ENCODE results near the gene KIF6. TPM values are rescaled to one million over a fixed set of nuclear protein-coding genes. Genes with fewer than 3 reads are reported as not detected.

KIF6 gene
- total RNA-seq, 1 experiment from 2014 or later = 0.80 TPM

- no peaks in the 10 kb centered on the region for H3K27me3 ChIP-seq (ENCODE audit: control insufficient read depth, insufficient read depth, low read length)
- no peak for DNase-seq
- H3K36me3 ChIP-seq (replicated peaks; ENCODE audit: control insufficient read depth, insufficient read depth, low read length) = no peaks in the 10 kb centered on the region
- H3K4me3 ChIP-seq (ENCODE audit: insufficient read depth, low read depth, low read length) = no peak overlapping the region
These were observed 279.5 kb downstream of the KIF6 start for GRCh38 chr6:39445667-39446066.

- H3K36me3 ChIP-seq (replicated peaks; ENCODE audit: control insufficient read depth, insufficient read depth, low read length) = no peaks in the 10 kb centered on the region
- H3K4me3 ChIP-seq (ENCODE audit: insufficient read depth, low read depth, low read length) = no peak overlapping the region
- DNase-seq = peak; percentile 36
- no peaks in the 10 kb centered on the region for H3K27me3 ChIP-seq (ENCODE audit: control insufficient read depth, insufficient read depth, low read length)
These were observed 280.7 kb downstream of the KIF6 start for GRCh38 chr6:39444479-39445019.

- no peak for DNase-seq
- Histone ChIP-seq H3K4me3 (ENCODE audit: insufficient read depth, low read depth, low read length) (no peak overlapping the region), H3K36me3 (replicated peaks; ENCODE audit: control insufficient read depth, insufficient read depth, low read length) (no peaks in the 10 kb centered on the region), H3K27me3 (ENCODE audit: control insufficient read depth, insufficient read depth, low read length) (no peaks in the 10 kb centered on the region)
These were observed 283.2 kb downstream of the KIF6 start for GRCh38 chr6:39441986-39442385.

GRCh38 chr6:39441301-39441700, 283.9 kb downstream of the KIF6 start:
- no peak for DNase-seq
- Histone ChIP-seq H3K36me3 (replicated peaks; ENCODE audit: control insufficient read depth, insufficient read depth, low read length) (no peaks in the 10 kb centered on the region), H3K27me3 (ENCODE audit: control insufficient read depth, insufficient read depth, low read length) (no peaks in the 10 kb centered on the region), H3K4me3 (ENCODE audit: insufficient read depth, low read depth, low read length) (no peak overlapping the region)

GRCh38 chr6:39440039-39440426, 285.2 kb downstream of the KIF6 start:
- Histone ChIP-seq H3K27me3 (ENCODE audit: control insufficient read depth, insufficient read depth, low read length) (no peaks in the 10 kb centered on the region), H3K4me3 (ENCODE audit: insufficient read depth, low read depth, low read length) (no peak overlapping the region), H3K36me3 (replicated peaks; ENCODE audit: control insufficient read depth, insufficient read depth, low read length) (no peaks in the 10 kb centered on the region)
- DNase-seq = no peak

GRCh38 chr6:39439342-39440038, 285.7 kb downstream of the KIF6 start:
- H3K36me3 ChIP-seq (replicated peaks; ENCODE audit: control insufficient read depth, insufficient read depth, low read length) = no peaks in the 10 kb centered on the region

GRCh38 chr6:39433630-39434029, 291.6 kb downstream of the KIF6 start:
- H3K27me3 ChIP-seq (ENCODE audit: control insufficient read depth, insufficient read depth, low read length) = no peaks in the 10 kb centered on the region
- no peak overlapping the region for H3K4me3 ChIP-seq (ENCODE audit: insufficient read depth, low read depth, low read length)
- DNase-seq = no peak
- H3K36me3 ChIP-seq (replicated peaks; ENCODE audit: control insufficient read depth, insufficient read depth, low read length) = no peaks in the 10 kb centered on the region

More at GRCh38 chr6:39439342-39440038, 285.7 kb downstream of the KIF6 start:
- no peak overlapping the region for H3K4me3 ChIP-seq (ENCODE audit: insufficient read depth, low read depth, low read length)
- no peaks in the 10 kb centered on the region for H3K27me3 ChIP-seq (ENCODE audit: control insufficient read depth, insufficient read depth, low read length)
- DNase-seq = no peak

- Histone ChIP-seq H3K4me3 (ENCODE audit: insufficient read depth, low read depth, low read length) (no peak overlapping the region), H3K27me3 (ENCODE audit: control insufficient read depth, insufficient read depth, low read length) (no peaks in the 10 kb centered on the region), H3K36me3 (replicated peaks; ENCODE audit: control insufficient read depth, insufficient read depth, low read length) (no peaks in the 10 kb centered on the region)
- DNase-seq = no peak
These were observed 292.7 kb downstream of the KIF6 start for GRCh38 chr6:39432330-39433025.

GRCh38 chr6:39430871-39431523, 294.2 kb downstream of the KIF6 start:
- no peak overlapping the region for H3K4me3 ChIP-seq (ENCODE audit: insufficient read depth, low read depth, low read length)
- H3K27me3 ChIP-seq (ENCODE audit: control insufficient read depth, insufficient read depth, low read length) = no peaks in the 10 kb centered on the region
- H3K36me3 ChIP-seq (replicated peaks; ENCODE audit: control insufficient read depth, insufficient read depth, low read length) = no peaks in the 10 kb centered on the region
- peak; percentile 51 for DNase-seq

GRCh38 chr6:39430446-39430845, 294.8 kb downstream of the KIF6 start:
- Histone ChIP-seq H3K4me3 (ENCODE audit: insufficient read depth, low read depth, low read length) (no peak overlapping the region), H3K36me3 (replicated peaks; ENCODE audit: control insufficient read depth, insufficient read depth, low read length) (no peaks in the 10 kb centered on the region), H3K27me3 (ENCODE audit: control insufficient read depth, insufficient read depth, low read length) (no peaks in the 10 kb centered on the region)
- DNase-seq = no peak

GRCh38 chr6:39428816-39429215, 296.4 kb downstream of the KIF6 start:
- Histone ChIP-seq H3K4me3 (ENCODE audit: insufficient read depth, low read depth, low read length) (no peak overlapping the region), H3K27me3 (ENCODE audit: control insufficient read depth, insufficient read depth, low read length) (no peaks in the 10 kb centered on the region), H3K36me3 (replicated peaks; ENCODE audit: control insufficient read depth, insufficient read depth, low read length) (no peaks in the 10 kb centered on the region)
- DNase-seq = no peak

- no peak for DNase-seq
- no peaks in the 10 kb centered on the region for H3K36me3 ChIP-seq (replicated peaks; ENCODE audit: control insufficient read depth, insufficient read depth, low read length)
- H3K27me3 ChIP-seq (ENCODE audit: control insufficient read depth, insufficient read depth, low read length) = no peaks in the 10 kb centered on the region
- H3K4me3 ChIP-seq (ENCODE audit: insufficient read depth, low read depth, low read length) = no peak overlapping the region
These were observed 297.1 kb downstream of the KIF6 start for GRCh38 chr6:39428152-39428551.

GRCh38 chr6:39426073-39426456, 299.1 kb downstream of the KIF6 start:
- Histone ChIP-seq H3K4me3 (ENCODE audit: insufficient read depth, low read depth, low read length) (no peak overlapping the region), H3K27me3 (ENCODE audit: control insufficient read depth, insufficient read depth, low read length) (no peaks in the 10 kb centered on the region), H3K36me3 (replicated peaks; ENCODE audit: control insufficient read depth, insufficient read depth, low read length) (no peaks in the 10 kb centered on the region)
- DNase-seq = no peak

GRCh38 chr6:39425346-39426072, 299.7 kb downstream of the KIF6 start:
- H3K36me3 ChIP-seq (replicated peaks; ENCODE audit: control insufficient read depth, insufficient read depth, low read length) = no peaks in the 10 kb centered on the region
- H3K27me3 ChIP-seq (ENCODE audit: control insufficient read depth, insufficient read depth, low read length) = no peaks in the 10 kb centered on the region
- DNase-seq = no peak
- H3K4me3 ChIP-seq (ENCODE audit: insufficient read depth, low read depth, low read length) = no peak overlapping the region
